Measurements from ENCODE around the gene HAPLN1.

The HAPLN1 gene

GRCh38 chr5:83752700-83753099 is 32.0 kb upstream of the HAPLN1 start:
- Histone ChIP-seq H3K4me3 (IDR thresholded peaks at IDR 0.05; ENCODE audit: insufficient read depth, low read depth, low read length) (no peak overlapping the region), H3K4me2 (no peak overlapping the region), H3K27me3 (ENCODE audit: insufficient read depth, low read depth) (no peaks in the 10 kb centered on the region), H3K4me1 (ENCODE audit: low read depth, poor library complexity, severe bottlenecking) (no peaks in the 10 kb centered on the region), H3K79me2 (ENCODE audit: insufficient read depth, low read depth) (no peaks in the 10 kb centered on the region), H3K9ac (no peak overlapping the region), H4K20me1 (ENCODE audit: insufficient read depth) (no peaks in the 10 kb centered on the region), H3K36me3 (ENCODE audit: insufficient read depth) (no peaks in the 10 kb centered on the region), H3K27ac (no peak overlapping the region), H2AFZ (ENCODE audit: low read depth) (no peak overlapping the region)
- TF ChIP-seq CTCF (conservative IDR thresholded peaks at IDR 0.05; ENCODE audit: low read depth, low read length), result no peak

- H3K27me3 ChIP-seq (ENCODE audit: insufficient read depth, low read depth), result no peaks in the 10 kb centered on the region
- H3K36me3 ChIP-seq (ENCODE audit: insufficient read depth), result no peaks in the 10 kb centered on the region
- no peak overlapping the region for H2AFZ ChIP-seq (ENCODE audit: low read depth)
- H4K20me1 ChIP-seq (ENCODE audit: insufficient read depth), result no peaks in the 10 kb centered on the region
- no peak overlapping the region for H3K4me3 ChIP-seq (IDR thresholded peaks at IDR 0.05; ENCODE audit: insufficient read depth, low read depth, low read length)
- H3K27ac ChIP-seq, result no peak overlapping the region
- H3K4me1 ChIP-seq (ENCODE audit: low read depth, poor library complexity, severe bottlenecking), result no peaks in the 10 kb centered on the region
- no peak for TF ChIP-seq CTCF (conservative IDR thresholded peaks at IDR 0.05; ENCODE audit: low read depth, low read length)
- no peaks in the 10 kb centered on the region for H3K79me2 ChIP-seq (ENCODE audit: insufficient read depth, low read depth)
- H3K4me2 ChIP-seq, result no peak overlapping the region
- no peak overlapping the region for H3K9ac ChIP-seq
Observed at GRCh38 chr5:83751201-83751600, 30.5 kb upstream of the HAPLN1 start.

- Histone ChIP-seq H3K9ac (no peak overlapping the region), H3K4me2 (no peak overlapping the region), H3K4me1 (ENCODE audit: low read depth, poor library complexity, severe bottlenecking) (no peaks in the 10 kb centered on the region), H3K27me3 (ENCODE audit: insufficient read depth, low read depth) (no peaks in the 10 kb centered on the region), H4K20me1 (ENCODE audit: insufficient read depth) (no peaks in the 10 kb centered on the region), H2AFZ (ENCODE audit: low read depth) (no peak overlapping the region), H3K4me3 (IDR thresholded peaks at IDR 0.05; ENCODE audit: insufficient read depth, low read depth, low read length) (no peak overlapping the region), H3K27ac (no peak overlapping the region), H3K79me2 (ENCODE audit: insufficient read depth, low read depth) (no peaks in the 10 kb centered on the region), H3K36me3 (ENCODE audit: insufficient read depth) (no peaks in the 10 kb centered on the region)
- TF ChIP-seq CTCF (conservative IDR thresholded peaks at IDR 0.05; ENCODE audit: low read depth, low read length), result no peak
Observed at GRCh38 chr5:83750749-83751148, 30.1 kb upstream of the HAPLN1 start.

GRCh38 chr5:83745816-83746215 is 25.2 kb upstream of the HAPLN1 start:
- Histone ChIP-seq H3K9ac (no peak overlapping the region), H2AFZ (ENCODE audit: low read depth) (no peak overlapping the region), H3K4me3 (IDR thresholded peaks at IDR 0.05; ENCODE audit: insufficient read depth, low read depth, low read length) (no peak overlapping the region), H4K20me1 (ENCODE audit: insufficient read depth) (no peaks in the 10 kb centered on the region), H3K4me2 (no peak overlapping the region), H3K36me3 (ENCODE audit: insufficient read depth) (no peaks in the 10 kb centered on the region), H3K79me2 (ENCODE audit: insufficient read depth, low read depth) (no peaks in the 10 kb centered on the region), H3K27me3 (ENCODE audit: insufficient read depth, low read depth) (no peaks in the 10 kb centered on the region), H3K27ac (no peak overlapping the region), H3K4me1 (ENCODE audit: low read depth, poor library complexity, severe bottlenecking) (no peaks in the 10 kb centered on the region)
- TF ChIP-seq CTCF (conservative IDR thresholded peaks at IDR 0.05; ENCODE audit: low read depth, low read length), result no peak

GRCh38 chr5:83744821-83745220 is 24.2 kb upstream of the HAPLN1 start:
- Histone ChIP-seq H3K79me2 (ENCODE audit: insufficient read depth, low read depth) (no peaks in the 10 kb centered on the region), H3K4me1 (ENCODE audit: low read depth, poor library complexity, severe bottlenecking) (no peaks in the 10 kb centered on the region), H3K36me3 (ENCODE audit: insufficient read depth) (no peaks in the 10 kb centered on the region), H4K20me1 (ENCODE audit: insufficient read depth) (no peaks in the 10 kb centered on the region), H3K27me3 (ENCODE audit: insufficient read depth, low read depth) (no peaks in the 10 kb centered on the region), H3K4me2 (no peak overlapping the region), H2AFZ (ENCODE audit: low read depth) (no peak overlapping the region), H3K9ac (no peak overlapping the region), H3K4me3 (IDR thresholded peaks at IDR 0.05; ENCODE audit: insufficient read depth, low read depth, low read length) (no peak overlapping the region), H3K27ac (no peak overlapping the region)
- no peak for TF ChIP-seq CTCF (conservative IDR thresholded peaks at IDR 0.05; ENCODE audit: low read depth, low read length)
